Activated effector memory CD4-positive, alpha-beta T cell treated with anti-CD3 and anti-CD28 coated beads, Interleukin-2, amount 50 U/mL, for 16 hours (primary cell): ENCODE data around the gene PTCH2.

Experiments used
- DNase-seq: peaks from one replicate; pipeline ENCODE4 v3.0.0-alpha.2; 2020

The PTCH2 gene, protein sequence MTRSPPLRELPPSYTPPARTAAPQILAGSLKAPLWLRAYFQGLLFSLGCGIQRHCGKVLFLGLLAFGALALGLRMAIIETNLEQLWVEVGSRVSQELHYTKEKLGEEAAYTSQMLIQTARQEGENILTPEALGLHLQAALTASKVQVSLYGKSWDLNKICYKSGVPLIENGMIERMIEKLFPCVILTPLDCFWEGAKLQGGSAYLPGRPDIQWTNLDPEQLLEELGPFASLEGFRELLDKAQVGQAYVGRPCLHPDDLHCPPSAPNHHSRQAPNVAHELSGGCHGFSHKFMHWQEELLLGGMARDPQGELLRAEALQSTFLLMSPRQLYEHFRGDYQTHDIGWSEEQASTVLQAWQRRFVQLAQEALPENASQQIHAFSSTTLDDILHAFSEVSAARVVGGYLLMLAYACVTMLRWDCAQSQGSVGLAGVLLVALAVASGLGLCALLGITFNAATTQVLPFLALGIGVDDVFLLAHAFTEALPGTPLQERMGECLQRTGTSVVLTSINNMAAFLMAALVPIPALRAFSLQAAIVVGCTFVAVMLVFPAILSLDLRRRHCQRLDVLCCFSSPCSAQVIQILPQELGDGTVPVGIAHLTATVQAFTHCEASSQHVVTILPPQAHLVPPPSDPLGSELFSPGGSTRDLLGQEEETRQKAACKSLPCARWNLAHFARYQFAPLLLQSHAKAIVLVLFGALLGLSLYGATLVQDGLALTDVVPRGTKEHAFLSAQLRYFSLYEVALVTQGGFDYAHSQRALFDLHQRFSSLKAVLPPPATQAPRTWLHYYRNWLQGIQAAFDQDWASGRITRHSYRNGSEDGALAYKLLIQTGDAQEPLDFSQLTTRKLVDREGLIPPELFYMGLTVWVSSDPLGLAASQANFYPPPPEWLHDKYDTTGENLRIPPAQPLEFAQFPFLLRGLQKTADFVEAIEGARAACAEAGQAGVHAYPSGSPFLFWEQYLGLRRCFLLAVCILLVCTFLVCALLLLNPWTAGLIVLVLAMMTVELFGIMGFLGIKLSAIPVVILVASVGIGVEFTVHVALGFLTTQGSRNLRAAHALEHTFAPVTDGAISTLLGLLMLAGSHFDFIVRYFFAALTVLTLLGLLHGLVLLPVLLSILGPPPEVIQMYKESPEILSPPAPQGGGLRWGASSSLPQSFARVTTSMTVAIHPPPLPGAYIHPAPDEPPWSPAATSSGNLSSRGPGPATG

GRCh38 chr1:44842862-44843655, at the start of gene PTCH2:
PTCH2 (minus strand) TSS chr1:44843253; CDS start chr1:44842932, 321 bp downstream.
- DNase-seq = peak; percentile 68

DNA sequence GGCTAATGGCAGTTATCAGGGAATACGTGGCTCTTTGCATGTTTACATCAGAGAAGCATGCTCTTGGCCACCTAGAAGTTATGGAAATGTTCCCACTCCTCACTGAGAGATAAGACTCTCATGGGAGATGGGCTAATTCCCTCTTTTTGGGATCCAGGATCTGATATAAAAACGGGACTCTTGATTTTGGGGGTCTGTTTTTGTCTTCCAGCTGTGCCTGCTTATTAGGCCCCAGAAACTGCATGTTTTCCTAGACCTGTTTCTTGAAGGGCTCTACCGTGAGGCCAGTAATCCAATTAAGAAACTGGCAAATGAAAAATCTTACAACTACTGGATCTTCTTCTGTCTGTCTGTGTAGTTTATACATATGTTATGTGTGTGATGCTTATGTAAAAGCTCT, 47.0 kb upstream of the PTCH2 start:
- no peak for DNase-seq

DNA sequence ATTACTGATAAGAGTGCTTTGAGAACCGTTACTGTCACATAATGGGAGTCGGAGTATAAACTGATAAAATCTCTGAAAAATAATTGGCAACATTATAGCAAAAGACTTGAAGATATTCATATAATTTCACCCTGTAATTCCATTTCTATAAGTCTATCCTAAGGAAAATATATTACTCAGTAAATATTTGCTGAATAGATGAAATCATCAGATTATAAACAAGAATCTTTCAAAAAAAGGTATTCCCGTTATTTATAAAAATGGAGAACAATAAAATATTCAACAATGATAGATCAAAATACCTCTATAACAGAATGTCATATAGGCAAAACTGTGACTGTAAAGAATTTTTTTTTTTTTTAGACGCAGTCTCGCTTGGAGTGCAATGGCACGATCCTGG, 42.4 kb upstream of the PTCH2 start:
- DNase-seq = no peak

- no peak for DNase-seq
Measured at GRCh38 chr1:44884746-44885145, 41.7 kb upstream of the PTCH2 start.

DNA sequence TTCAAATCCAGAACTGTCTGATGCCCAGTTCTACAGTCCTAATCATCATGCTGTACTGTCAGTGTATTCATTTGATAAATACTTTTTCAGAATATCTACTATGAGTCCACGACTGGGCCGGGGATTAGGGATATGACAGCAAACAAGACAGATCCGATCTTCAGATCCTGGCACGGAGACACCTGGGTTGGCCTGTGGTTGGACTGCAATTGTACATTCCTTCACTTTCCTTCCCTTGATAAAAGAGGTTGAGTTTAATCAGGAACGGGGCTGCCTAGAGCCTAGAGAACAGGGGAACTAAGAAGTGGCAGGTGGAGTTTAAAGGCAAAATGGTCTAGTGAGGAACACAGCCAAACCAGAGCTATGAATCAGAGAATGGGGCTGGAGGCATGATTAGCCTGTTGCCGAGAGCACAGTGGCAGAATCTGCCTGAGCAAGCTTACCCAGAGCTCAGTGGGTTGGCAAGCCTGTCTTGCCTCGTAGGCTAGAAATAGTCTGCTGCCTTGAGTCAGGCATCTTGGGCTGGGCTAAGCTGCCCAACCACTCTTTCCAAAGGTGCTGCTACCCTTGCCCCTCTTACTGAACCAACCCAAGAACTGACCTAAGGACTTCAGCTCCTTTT, 38.1 kb upstream of the PTCH2 start:
- DNase-seq = no peak

GRCh38 chr1:44874155-44874554, 31.1 kb upstream of the PTCH2 start:
- no peak for DNase-seq

DNA sequence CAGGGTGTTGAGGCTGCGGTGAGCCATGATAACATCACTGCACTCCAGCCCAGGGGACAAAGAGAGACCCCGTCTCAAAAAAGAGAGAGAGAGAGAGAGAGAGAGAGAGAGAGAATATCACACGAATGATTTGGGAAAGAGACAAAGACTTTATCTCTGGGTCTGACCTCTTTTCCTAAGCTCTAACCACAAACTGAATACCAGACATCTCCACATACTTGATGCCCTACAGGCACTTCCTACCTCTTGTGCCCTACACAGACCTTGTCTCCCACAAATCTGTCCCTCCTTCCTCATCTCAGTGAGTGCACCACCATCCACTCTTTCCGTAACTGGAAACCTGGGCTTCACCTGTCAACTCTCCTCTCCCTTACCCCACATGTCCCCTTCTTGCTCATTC, 27.0 kb upstream of the PTCH2 start:
- no peak for DNase-seq

- no peak for DNase-seq
Measured at GRCh38 chr1:44867801-44868200, 24.7 kb upstream of the PTCH2 start.

DNA sequence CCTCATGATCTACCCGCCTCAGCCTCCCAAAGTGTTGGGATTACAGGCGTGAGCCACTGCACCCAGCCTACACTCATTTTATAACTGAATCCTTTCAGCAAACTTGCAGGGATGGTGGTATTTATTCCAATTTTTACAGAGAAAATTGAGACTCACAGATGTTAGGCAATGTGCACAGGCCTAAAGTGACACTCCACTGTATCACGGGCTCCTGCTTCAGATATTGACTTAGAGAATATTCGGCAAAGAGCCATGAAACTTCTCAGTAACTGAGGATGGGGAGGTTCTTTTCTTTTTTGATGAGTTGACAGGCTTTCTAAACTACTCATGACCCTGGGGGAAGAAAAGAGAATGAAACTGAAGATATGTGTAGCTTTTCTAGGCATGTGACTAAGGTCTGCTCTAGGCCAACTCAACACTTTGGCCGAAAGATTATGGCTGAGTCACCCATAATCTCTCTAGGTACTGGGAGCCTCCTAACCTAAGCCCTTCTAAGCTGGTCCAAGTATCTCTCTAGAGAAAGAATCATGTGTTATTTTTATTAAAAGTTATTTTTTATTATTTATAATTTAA, 19.9 kb upstream of the PTCH2 start:
- DNase-seq = no peak

DNA sequence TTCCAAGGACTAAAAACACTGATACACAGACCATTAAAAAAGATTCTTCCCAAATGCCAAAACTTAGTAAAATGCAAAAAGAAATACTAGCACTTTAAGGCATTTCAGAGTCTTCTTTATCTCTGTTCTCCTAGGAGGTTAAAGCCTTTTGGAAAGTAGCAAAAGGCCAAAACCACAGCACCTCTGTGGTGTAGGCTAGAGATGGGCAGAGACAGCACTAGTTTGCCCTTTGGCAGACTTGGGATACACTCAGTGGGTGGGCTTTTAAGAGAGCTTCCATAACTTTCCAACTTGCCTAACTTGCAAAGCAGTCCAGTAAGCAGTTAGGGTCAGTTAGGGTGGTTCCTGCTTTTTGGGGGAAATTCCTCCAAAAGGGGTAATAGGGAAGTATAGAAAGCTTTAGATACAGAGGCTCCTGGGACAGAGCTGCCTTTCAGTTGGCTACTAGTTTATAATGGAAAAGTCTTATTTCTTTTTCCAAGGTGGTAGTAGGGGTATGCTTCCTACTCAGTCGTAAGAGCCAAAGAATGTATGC, 17.9 kb upstream of the PTCH2 start:
- DNase-seq = no peak

- no peak for DNase-seq
Measured at GRCh38 chr1:44860331-44860730, 17.3 kb upstream of the PTCH2 start.

DNA sequence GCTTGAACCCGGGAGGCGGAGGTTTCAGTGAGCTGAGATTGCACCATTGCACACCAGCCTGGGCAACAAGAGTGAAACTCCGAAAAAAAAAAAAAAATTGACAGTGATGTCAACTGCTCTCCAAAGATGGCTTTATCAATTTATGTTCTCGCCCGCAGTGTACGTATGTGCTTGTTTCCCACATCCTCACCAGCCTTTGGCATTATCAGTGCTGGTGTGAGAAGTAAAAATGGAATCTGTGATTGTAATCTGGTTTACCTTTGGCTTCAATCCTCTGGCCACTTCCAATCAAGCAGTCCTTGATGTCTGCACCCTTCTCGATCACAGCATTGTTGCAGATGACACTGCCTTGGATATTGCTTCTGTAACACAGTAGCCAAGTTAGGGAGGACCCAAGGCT, 14.4 kb upstream of the PTCH2 start:
- DNase-seq = no peak

- no peak for DNase-seq
Measured at GRCh38 chr1:44855742-44856141, 12.7 kb upstream of the PTCH2 start.

DNA sequence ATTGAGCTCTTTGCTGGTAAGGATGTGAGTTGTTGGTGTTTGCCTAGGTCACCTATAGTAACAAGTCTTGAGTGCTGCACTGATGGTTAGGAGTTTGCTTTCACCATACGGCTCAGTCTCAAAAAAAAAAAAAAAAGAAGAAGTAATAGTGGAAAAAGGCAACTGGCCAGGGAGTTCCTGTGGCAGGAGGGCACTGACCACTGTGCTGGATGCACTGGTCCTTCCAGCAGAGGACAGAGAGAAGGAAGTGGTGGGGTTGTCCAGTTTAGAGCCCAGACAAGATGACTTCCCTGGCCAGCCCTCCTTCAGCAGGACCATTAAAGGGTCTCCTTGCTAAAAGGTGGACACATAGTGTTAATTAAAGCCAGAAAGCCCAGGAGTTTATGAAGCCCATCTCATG, 11.9 kb upstream of the PTCH2 start:
- DNase-seq = no peak

- DNase-seq = no peak
Measured at GRCh38 chr1:44853201-44853600, 10.1 kb upstream of the PTCH2 start.

- DNase-seq = no peak
Measured at GRCh38 chr1:44851308-44851707, 8.3 kb upstream of the PTCH2 start.

- DNase-seq = no peak
Measured at GRCh38 chr1:44849575-44850132, 6.6 kb upstream of the PTCH2 start.

GRCh38 chr1:44848456-44849181, 5.6 kb upstream of the PTCH2 start:
- no peak for DNase-seq

DNA sequence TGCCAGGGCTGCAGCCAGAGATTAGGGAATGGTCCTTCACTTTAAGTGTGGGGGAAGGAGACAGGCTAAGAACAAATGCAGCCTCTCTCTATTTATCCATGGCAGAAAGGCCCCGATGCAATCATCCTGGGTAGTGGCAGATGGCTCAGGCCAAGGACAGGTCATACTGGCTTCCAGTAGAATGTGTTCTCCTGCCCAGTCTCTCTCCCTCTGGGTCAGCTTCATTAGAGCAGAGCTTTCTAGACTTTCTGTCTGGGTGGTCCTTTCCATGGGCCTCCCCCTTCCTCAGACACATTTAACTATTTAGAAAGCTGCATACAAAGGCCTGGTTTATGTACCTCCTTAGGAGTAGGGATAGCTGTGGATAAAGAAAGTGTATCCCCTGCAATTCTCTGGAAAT, 4.8 kb upstream of the PTCH2 start:
- no peak for DNase-seq

- DNase-seq = no peak
Measured at GRCh38 chr1:44846985-44847384, 3.9 kb upstream of the PTCH2 start.
